HG03442 (cell line): ENCODE results near the gene SIK3.
A peak's percentile ranks its signal among the peaks of the same experiment; 100 is the strongest.

Experiments used
- ATAC-seq: cut with Tn5 transposase; IDR thresholded peaks from one replicate; pipeline ENCODE4 v1.9.1; 2021; ENCODE audit warnings: mild to moderate bottlenecking, moderate library complexity; ENCODE audit not compliant: unreplicated experiment

The SIK3 gene

GRCh38 chr11:116933961-116934360 is 164.3 kb downstream of the SIK3 start:
- ATAC-seq, result no peak

GRCh38 chr11:116932181-116932580 is 166.0 kb downstream of the SIK3 start:
- ATAC-seq, result no peak

GRCh38 chr11:116931206-116931953 is 166.8 kb downstream of the SIK3 start:
- ATAC-seq, result no peak

GRCh38 chr11:116930586-116930985 is 167.6 kb downstream of the SIK3 start:
- no peak for ATAC-seq

GRCh38 chr11:116930177-116930576 is 168.1 kb downstream of the SIK3 start:
- ATAC-seq, result no peak

- ATAC-seq, result no peak
Measured at GRCh38 chr11:116929414-116930090, 168.7 kb downstream of the SIK3 start.

- ATAC-seq, result no peak
Measured at GRCh38 chr11:116928845-116929244, 169.4 kb downstream of the SIK3 start.

- peak; percentile 72 for ATAC-seq
Measured at GRCh38 chr11:116928102-116928777, 170.0 kb downstream of the SIK3 start.

GRCh38 chr11:116927163-116927974 is 170.9 kb downstream of the SIK3 start:
- no peak for ATAC-seq

GRCh38 chr11:116925050-116925449 is 173.2 kb downstream of the SIK3 start:
- no peak for ATAC-seq

GRCh38 chr11:116918925-116919655 is 179.1 kb downstream of the SIK3 start:
- no peak for ATAC-seq

GRCh38 chr11:116917632-116918031 is 180.6 kb downstream of the SIK3 start:
- ATAC-seq, result no peak

GRCh38 chr11:116916886-116917285 is 181.3 kb downstream of the SIK3 start:
- no peak for ATAC-seq

- ATAC-seq, result no peak
Measured at GRCh38 chr11:116916052-116916451, 182.2 kb downstream of the SIK3 start.

GRCh38 chr11:116913000-116913399 is 185.2 kb downstream of the SIK3 start:
- ATAC-seq, result no peak

GRCh38 chr11:116911976-116912734 is 186.1 kb downstream of the SIK3 start:
- no peak for ATAC-seq

GRCh38 chr11:116910847-116911246 is 187.4 kb downstream of the SIK3 start:
- ATAC-seq, result no peak

GRCh38 chr11:116910378-116910777 is 187.8 kb downstream of the SIK3 start:
- ATAC-seq, result no peak

GRCh38 chr11:116909245-116909644 is 189.0 kb downstream of the SIK3 start:
- no peak for ATAC-seq

GRCh38 chr11:116906479-116906878 is 191.7 kb downstream of the SIK3 start:
- no peak for ATAC-seq
